ENCODE results near the gene ITPKB.

The ITPKB gene

DNA sequence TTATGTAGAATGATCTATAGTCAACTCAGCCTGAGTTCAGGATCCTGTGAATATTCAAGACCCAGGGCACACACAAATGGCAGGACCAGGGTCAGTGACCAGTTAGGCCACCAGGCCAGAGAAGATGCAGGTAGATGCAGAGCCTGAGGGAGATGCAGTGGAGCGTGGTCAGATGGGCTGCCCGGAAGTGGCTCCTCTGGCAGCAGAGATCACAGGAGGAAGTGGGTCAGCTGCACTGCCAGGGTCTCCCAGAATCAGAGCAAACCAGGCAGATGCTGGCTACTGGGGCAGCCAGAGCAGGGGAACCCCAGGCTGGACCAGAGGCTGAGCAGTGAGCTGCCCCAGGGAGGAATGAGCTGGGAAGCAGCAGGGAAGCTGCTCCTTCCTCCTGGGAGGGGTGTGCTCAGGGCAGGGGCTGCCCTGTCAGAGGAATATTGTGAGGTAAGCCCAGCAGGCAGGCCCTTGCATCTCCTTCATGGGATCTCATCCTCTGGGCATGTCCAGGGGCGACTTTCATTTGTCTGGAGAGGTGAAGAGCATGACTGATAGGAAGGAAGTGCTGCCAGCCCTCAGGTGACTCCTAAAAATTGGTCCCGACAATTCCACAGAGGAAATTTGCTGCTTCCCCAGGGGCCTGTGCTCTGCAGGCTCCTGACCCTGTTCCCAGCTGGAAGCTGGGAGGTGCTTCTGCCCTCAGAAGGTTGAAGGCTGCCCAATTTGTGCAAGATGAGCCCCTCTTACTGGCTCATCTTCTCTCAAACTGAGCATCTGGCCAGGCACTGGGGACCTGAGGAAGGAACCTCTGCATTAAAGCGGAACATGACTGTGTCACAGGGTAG lies 141.2 kb downstream of the ITPKB start:
- no peak for DNase-seq

DNA sequence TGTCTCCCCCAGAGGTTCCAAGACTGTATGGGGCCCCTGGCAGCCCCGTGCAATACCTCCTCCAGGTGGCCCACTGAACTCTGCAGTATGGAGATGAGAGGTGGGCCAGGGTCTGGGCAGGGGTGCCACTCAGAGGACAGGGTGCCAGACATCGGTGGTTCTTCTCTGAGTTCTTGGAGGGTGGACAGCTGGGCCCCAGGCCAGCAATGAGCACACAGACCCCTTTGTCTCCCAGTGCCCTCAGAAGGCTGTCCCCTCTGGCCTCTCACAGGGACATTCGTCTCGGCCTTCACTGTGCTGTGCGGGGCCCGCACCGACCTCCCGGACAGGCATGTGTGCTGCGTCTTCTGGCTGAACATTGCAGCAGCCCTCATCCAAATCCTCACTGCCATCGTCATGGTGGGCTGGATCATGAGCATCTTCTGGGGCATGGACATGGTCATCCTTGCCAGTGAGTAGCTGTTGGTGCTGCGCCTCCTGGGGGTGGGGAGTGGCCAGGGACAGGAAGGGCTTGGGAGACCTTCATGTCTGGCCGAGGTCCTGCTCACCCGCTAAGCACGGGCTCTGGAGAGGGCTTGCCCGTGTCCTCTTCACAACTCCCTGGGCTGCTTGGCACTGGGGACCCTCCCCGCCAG lies 142.4 kb downstream of the ITPKB start:
- DNase-seq: no peak

DNA sequence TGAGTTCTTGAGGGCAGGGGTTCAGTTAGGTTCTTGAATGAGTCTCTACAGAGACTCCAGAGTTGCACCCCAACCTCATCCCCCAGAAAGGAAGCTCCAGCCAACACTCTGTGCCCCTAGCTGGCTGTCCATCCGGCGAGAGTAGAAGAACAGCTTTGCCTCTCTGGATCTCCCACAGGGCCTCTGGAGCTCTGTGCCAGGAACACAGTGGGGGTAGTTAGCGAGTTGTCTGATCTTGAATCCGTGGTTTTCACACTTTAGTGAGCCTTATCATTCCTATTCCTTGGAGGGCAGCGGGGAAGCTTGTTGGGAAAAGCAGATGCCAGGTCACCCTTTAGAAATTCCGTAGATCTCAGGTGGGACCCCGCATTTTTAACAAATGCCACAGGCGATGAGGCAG lies 145.5 kb downstream of the ITPKB start:
- DNase-seq: no peak

DNA sequence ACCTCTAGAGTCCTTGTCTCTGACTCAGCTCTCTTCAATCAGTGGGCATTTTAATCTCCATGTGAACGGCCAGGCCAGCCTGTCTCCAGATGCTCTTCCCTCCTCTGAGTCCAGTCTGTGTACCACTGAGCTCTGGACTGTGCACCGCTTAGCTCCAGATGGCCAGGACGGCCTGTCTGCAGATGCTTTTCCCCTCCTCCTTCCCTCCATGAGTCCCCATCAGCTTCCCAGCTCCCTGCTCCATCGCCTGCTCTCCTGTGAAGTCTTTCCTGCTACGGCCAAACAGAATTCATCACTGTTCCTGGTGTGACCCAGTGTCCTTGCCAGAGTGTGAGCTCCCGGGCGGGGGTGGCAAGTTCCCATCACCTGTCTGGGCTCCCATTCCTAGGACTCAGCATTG lies 148.5 kb downstream of the ITPKB start:
- DNase-seq: no peak

DNA sequence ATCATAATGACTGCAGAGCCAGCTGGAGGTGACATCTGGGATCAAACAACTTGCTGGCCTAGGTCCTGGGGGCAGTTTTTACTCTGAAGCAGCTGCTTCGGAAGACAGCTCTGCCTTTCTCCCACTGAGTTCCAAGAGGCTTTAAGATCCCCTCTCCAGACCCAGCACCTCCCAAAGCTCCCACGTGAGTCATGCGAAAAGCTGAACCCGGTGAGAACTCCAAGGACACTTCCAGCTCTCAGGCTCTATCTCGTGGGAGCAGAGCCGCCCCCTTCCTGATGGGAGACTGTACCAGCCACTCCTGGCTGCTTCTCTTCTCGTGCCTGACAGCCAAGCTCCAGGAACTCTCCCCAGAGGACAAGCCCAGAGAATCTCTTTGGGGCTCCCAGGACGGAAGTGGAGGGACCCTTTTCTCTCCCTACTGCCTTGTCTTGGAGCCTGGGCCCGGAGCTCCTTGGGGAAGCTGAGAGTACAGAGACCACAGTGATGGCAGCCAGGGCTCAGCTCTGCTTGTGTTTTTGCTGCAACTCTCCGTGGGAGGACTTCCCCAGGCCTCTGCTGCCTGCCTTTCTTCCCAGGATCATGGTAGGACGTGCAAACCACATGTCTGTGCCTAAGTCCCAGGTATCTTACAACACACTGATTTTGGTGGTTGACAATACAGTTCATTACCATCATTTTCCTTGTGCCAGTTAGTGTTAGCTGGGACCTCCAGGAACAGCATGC lies 149.9 kb downstream of the ITPKB start:
- no peak for DNase-seq

DNA sequence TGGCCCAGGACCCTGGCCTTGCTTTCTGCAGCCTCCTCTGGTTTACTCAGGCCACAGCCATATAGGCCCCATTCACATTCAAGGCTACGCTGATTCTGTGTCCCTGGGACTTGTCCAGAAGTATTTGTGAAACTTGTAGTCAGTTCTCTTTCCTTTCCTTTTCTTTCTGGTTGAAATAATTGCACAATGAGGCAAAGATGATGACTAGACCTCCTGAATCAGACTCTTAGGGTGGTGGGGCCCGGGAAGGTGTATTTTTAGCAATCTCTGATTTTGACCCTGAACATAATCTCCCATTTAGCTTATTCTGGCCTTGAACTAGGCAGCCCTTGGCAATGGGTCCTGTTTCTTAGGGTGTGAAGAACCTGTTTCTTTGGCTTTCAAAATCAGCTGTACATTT lies 150.6 kb downstream of the ITPKB start:
- no peak for DNase-seq

DNA sequence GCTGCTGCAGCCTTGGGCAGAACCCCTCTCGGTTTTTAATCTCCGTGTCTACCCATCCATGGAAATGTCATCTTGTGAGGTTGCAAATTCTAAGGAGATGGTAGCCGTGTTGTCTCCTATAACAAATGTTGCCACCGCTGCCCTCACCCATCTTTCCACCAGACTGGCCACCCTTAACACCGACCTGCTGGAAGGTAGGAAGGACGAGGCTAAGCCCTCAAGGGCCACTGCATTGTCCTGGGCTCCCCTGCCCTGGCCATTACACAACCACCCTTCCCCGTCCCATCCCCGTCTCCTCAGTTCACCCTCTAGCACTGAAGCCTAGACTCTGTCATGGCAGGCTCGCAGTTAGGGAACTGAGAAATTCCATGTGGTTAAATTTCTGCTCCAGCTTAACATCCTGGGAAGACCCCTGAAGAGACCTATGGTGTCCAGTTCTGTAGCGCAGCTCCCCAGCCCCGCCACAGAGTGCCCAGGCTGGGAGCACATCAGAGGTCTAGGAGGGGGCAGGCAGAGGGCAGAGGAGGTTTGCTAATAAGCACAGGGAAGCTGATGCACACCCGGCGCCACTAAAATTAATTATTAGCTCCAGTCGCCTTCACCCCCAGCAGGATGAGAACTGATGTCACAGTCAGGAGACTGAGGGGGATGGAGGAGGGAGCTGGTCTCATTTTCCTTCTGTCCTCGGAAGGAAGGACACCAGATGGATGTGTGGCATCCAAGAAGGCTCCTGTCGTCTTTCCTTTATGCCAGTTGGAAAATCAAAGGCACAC lies 152.2 kb downstream of the ITPKB start:
- no peak for DNase-seq

DNA sequence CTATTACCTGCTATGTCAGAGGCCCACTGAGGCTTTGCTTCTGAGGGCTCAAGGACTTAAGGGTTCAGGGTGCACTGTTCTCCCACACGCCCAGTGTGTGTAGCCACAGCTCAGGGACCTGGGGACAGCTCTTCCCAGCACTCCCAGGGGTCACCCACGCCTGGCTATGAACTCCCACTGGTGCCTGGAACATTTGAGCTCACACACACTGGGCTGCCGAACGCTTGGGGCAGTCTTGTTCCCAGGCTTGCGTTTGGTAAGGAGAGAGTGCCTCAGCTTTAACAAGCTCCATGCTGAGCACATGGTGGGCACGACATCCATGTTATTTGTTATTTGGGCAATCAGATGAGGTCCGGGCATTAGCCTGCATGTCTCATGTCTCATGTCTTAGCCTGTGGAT lies 153.0 kb downstream of the ITPKB start:
- no peak for DNase-seq

DNA sequence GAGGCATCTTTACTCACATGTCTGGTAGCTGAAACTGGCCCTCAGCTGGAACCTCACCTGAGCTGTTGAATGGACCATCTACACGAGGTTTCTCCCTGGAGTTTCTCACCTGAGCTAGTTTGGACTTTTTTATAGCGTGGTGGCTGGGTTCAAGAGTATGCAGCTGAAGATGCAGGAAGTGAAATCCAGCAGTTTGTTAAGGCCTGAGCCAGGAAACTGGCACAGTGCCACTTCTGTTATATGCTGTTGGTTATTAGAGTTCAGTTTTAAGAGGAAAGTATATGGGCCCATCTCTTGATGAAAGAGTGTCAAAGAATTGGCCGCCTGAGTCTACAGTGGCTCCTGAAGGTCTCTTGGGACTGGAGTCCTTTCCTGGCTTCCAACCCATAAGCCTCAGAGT lies 154.9 kb downstream of the ITPKB start:
- DNase-seq: no peak

DNA sequence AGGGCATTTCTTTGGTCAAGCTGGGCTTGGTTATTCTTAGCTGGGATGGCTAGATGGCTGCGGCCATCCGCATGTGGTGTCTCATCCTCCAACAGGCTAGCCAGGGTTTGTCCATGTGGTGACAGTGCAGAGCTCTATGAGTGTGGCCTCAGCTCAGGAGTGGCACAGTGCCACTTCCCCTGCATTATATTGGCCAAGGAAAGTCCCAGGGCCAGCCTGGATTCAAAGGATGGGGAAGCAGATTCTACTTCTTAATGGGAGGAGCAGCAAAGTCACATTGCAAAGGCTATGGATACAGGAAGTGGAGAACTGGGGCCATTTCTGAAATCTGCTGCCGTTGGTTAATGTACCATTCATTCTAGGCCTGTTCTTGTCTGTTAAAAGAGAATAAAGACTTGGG lies 156.1 kb downstream of the ITPKB start:
- no peak for DNase-seq
